Mammary epithelial cell (primary cell): ENCODE measurements around the gene REPIN1.

Experiments
- CTCF ChIP-seq, 2 donors: IDR thresholded peaks in 1 of 2; conservative IDR thresholded peaks in 1 of 2; 2 replicates each; pipeline ENCODE4 v1.5.1; 2011 to 2012; ENCODE audit warnings: inconsistent platforms in 2 of 2, low read length in 2 of 2, mild to moderate bottlenecking in 2 of 2, control low read depth in 1 of 2, low read depth in 1 of 2; ENCODE audit not compliant: insufficient read depth in 1 of 2; ENCODE audit errors: extremely low read depth in 1 of 2
- EZH2 ChIP-seq: IDR thresholded peaks from 2 replicates; pipeline ENCODE4 v1.6.1; 2012; ENCODE audit warnings: low read length, inconsistent platforms, borderline replicate concordance

GRCh38 chr7:150323682-150324372 lies 44.8 kb upstream of the REPIN1 start:
- TF ChIP-seq CTCF (conservative IDR thresholded peaks at IDR 0.05 in 1 of 2, IDR thresholded peaks at IDR 0.05 in 1 of 2; ENCODE audit: extremely low read depth in 1 of 2, insufficient read depth in 1 of 2, low read depth in 1 of 2, low read length in 2 of 2): no peak
- TF ChIP-seq EZH2: no peak
